HG02623 (cell line): Measurements from ENCODE around the gene PROZ.

ENCODE experiments used
- ATAC-seq: cut with Tn5 transposase; IDR thresholded peaks from one replicate; pipeline ENCODE4 v1.9.1; 2021; ENCODE audit warnings: moderate library complexity; ENCODE audit not compliant: unreplicated experiment

PROZ gene

GRCh38 chr13:113172419-113172926, 14.0 kb downstream of the PROZ start:
- no peak for ATAC-seq

- no peak for ATAC-seq
Observed at GRCh38 chr13:113176280-113176679, 17.8 kb downstream of the PROZ start.

- ATAC-seq = no peak
Observed at GRCh38 chr13:113176822-113177221, 18.4 kb downstream of the PROZ start.

GRCh38 chr13:113178070-113178895, 19.8 kb downstream of the PROZ start:
- no peak for ATAC-seq

GRCh38 chr13:113178896-113179167, 20.4 kb downstream of the PROZ start:
- no peak for ATAC-seq

- ATAC-seq = no peak
Observed at GRCh38 chr13:113179374-113180230, 21.2 kb downstream of the PROZ start.

GRCh38 chr13:113182046-113182445, 23.6 kb downstream of the PROZ start:
- no peak for ATAC-seq

GRCh38 chr13:113183450-113184129, 25.1 kb downstream of the PROZ start:
- ATAC-seq = no peak

- no peak for ATAC-seq
Observed at GRCh38 chr13:113184568-113185440, 26.4 kb downstream of the PROZ start.

- peak; percentile 76 for ATAC-seq
Observed at GRCh38 chr13:113186061-113186900, 27.8 kb downstream of the PROZ start.

- ATAC-seq = no peak
Observed at GRCh38 chr13:113187263-113187669, 28.8 kb downstream of the PROZ start.

- no peak for ATAC-seq
Observed at GRCh38 chr13:113187883-113188665, 29.6 kb downstream of the PROZ start.

GRCh38 chr13:113190181-113190580, 31.7 kb downstream of the PROZ start:
- ATAC-seq = no peak

- no peak for ATAC-seq
Observed at GRCh38 chr13:113192279-113192678, 33.8 kb downstream of the PROZ start.

GRCh38 chr13:113192902-113193301, 34.5 kb downstream of the PROZ start:
- ATAC-seq = no peak

- ATAC-seq = no peak
Observed at GRCh38 chr13:113195360-113195759, 36.9 kb downstream of the PROZ start.

GRCh38 chr13:113196970-113197737, 38.7 kb downstream of the PROZ start:
- no peak for ATAC-seq

- ATAC-seq = no peak
Observed at GRCh38 chr13:113201815-113202214, 43.4 kb downstream of the PROZ start.
